ENCODE data around the gene SH3TC1. TPM values are rescaled to one million over a fixed set of nuclear protein-coding genes. Genes with fewer than 3 reads are reported as not detected.

Gene SH3TC1
- total and polyA plus RNA-seq, 10 of the 15 experiments (the other 5 are each of a cell fraction or from before 2014, with no cell fraction given), result 0.19 to 47.0 (median 18.4) TPM

DNA sequence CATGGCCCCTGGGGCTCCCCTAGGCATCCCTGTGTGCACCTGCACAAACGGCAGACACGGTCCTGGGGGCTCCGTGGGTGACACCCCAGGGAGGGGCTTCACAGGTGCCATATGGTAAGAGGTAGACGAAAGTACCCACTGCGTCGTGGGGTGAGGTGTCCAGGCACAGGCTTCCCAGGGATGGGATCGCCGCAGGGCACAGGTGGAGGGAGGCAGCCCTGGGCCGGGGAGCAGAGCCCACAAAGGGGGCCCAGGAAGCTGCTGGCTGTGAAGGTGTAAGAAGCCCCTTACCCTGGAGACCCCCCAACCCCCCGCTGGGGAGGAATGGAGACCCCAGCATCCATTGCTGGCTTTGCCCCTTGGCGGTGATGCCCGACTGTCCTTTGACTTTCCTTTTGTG, 10.9 kb downstream of the SH3TC1 start (continued):
- no peak for TF ChIP-seq EGR1 (IDR thresholded peaks at IDR 0.05; ENCODE audit: borderline replicate concordance in 1 of 2, low read depth in 2 of 2, low read length in 2 of 2)
- TF ChIP-seq, protein P1, sequence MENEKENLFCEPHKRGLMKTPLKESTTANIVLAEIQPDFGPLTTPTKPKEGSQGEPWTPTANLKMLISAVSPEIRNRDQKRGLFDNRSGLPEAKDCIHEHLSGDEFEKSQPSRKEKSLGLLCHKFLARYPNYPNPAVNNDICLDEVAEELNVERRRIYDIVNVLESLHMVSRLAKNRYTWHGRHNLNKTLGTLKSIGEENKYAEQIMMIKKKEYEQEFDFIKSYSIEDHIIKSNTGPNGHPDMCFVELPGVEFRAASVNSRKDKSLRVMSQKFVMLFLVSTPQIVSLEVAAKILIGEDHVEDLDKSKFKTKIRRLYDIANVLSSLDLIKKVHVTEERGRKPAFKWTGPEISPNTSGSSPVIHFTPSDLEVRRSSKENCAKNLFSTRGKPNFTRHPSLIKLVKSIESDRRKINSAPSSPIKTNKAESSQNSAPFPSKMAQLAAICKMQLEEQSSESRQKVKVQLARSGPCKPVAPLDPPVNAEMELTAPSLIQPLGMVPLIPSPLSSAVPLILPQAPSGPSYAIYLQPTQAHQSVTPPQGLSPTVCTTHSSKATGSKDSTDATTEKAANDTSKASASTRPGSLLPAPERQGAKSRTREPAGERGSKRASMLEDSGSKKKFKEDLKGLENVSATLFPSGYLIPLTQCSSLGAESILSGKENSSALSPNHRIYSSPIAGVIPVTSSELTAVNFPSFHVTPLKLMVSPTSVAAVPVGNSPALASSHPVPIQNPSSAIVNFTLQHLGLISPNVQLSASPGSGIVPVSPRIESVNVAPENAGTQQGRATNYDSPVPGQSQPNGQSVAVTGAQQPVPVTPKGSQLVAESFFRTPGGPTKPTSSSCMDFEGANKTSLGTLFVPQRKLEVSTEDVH (IDR thresholded peaks at IDR 0.05; ENCODE audit: low read depth, partially characterized antibody), result no peak
- TF ChIP-seq SREBF1 (IDR thresholded peaks at IDR 0.05; ENCODE audit: low read length), result no peak
- TF ChIP-seq JUNB (IDR thresholded peaks at IDR 0.05), result no peak
- no peak for TF ChIP-seq HSF1 (IDR thresholded peaks at IDR 0.05; ENCODE audit: low read depth, low read length)
- no peak for TF ChIP-seq RAD21 (IDR thresholded peaks at IDR 0.05; ENCODE audit: insufficient read depth, low read depth, low read length)
- no peak for TF ChIP-seq BCLAF1 (IDR thresholded peaks at IDR 0.05)
- no peak for TF ChIP-seq CHD4 (IDR thresholded peaks at IDR 0.05)
- no peak for TF ChIP-seq SRF (IDR thresholded peaks at IDR 0.05; ENCODE audit: low read depth in 2 of 2, low read length in 2 of 2)
- no peak for TF ChIP-seq ZBTB33 (IDR thresholded peaks at IDR 0.05)
- no peak for TF ChIP-seq ATF3 (IDR thresholded peaks at IDR 0.05; ENCODE audit: borderline replicate concordance, extremely low read depth, low read depth, low read length)
- no peak for TF ChIP-seq PML (IDR thresholded peaks at IDR 0.05; ENCODE audit: low read length)

Measured in GM12878 (cell line).